Astrocyte (in vitro differentiated cells and primary cell): Measurements from ENCODE around the gene HNF4A.

Experiments used
- CTCF ChIP-seq: IDR thresholded peaks from 2 replicates; pipeline ENCODE4 v1.5.1; 2011; ENCODE audit warnings: low read depth, mild to moderate bottlenecking, inconsistent platforms, low read length, moderate library complexity; ENCODE audit not compliant: insufficient read depth
- EZH2 ChIP-seq: IDR thresholded peaks from 2 replicates; pipeline ENCODE4 v1.6.1; 2012; ENCODE audit warnings: mild to moderate bottlenecking, low read length, inconsistent platforms; ENCODE audit not compliant: insufficient read depth

GRCh38 chr20:44450281-44450889, 94.9 kb downstream of the HNF4A start:
- TF ChIP-seq CTCF (no peak), EZH2 (no peak)
